Liver (tissue), 9 donors: ENCODE data around the gene MCTP1. TPM values are rescaled to one million over a fixed set of nuclear protein-coding genes. Genes with fewer than 3 reads are reported as not detected.

Experiments
- DNase-seq: peaks from one replicate; pipeline ENCODE4 v3.0.0-alpha.2; 2017; ENCODE audit warnings: low spot score
- H3K27ac ChIP-seq, 2 donors: one replicate each; pipeline ENCODE4 v1.7.0; 2013; ENCODE audit warnings: inconsistent platforms in 2 of 2, low read length in 2 of 2, control low read depth in 1 of 2, low read depth in 1 of 2, mild to moderate bottlenecking in 1 of 2
- H3K27me3 ChIP-seq, 4 donors: one replicate each; pipeline versions ENCODE4 v1.6.1 to v1.7.0; 2013; ENCODE audit warnings: low read length in 3 of 4, inconsistent platforms in 1 of 4, mild to moderate bottlenecking in 1 of 4, moderate library complexity in 1 of 4; ENCODE audit not compliant: control insufficient read depth in 4 of 4, insufficient read depth in 4 of 4
- H3K36me3 ChIP-seq, 4 donors: one replicate each; pipeline versions ENCODE4 v1.6.1 to v1.7.0; 2013; ENCODE audit warnings: low read length in 3 of 4, mild to moderate bottlenecking in 3 of 4, low read depth in 1 of 4, moderate library complexity in 1 of 4; ENCODE audit not compliant: control insufficient read depth in 4 of 4, insufficient read depth in 3 of 4
- H3K4me1 ChIP-seq, 4 donors: one replicate each; pipeline versions ENCODE4 v1.6.1 to v1.7.0; 2013; ENCODE audit warnings: low read length in 3 of 4, mild to moderate bottlenecking in 3 of 4, moderate library complexity in 1 of 4; ENCODE audit not compliant: control insufficient read depth in 4 of 4, insufficient read depth in 4 of 4
- H3K4me3 ChIP-seq, 3 donors: one replicate each; pipeline versions ENCODE4 v1.6.1 to v1.7.0; 2013; ENCODE audit warnings: low read length in 3 of 3, control low read depth in 1 of 3, low read depth in 1 of 3, mild to moderate bottlenecking in 1 of 3
- H3K9ac ChIP-seq, 2 donors: one replicate each; pipeline ENCODE4 v1.7.0; 2013; ENCODE audit warnings: low read length in 2 of 2, mild to moderate bottlenecking in 2 of 2, moderate library complexity in 2 of 2, control low read depth in 1 of 2, low read depth in 1 of 2
- H3K9me3 ChIP-seq, 4 donors: one replicate each; pipeline versions ENCODE4 v1.6.1 to v1.7.0; 2013; ENCODE audit warnings: low read length in 3 of 4; ENCODE audit not compliant: control insufficient read depth in 4 of 4
- EGR1 ChIP-seq, 2 donors: IDR thresholded peaks; 2 replicates each; pipeline ENCODE4 v1.6.1; 2016 to 2018; ENCODE audit warnings: antibody characterized with exemption in 2 of 2, low read depth in 2 of 2
- FOXA1 ChIP-seq: IDR thresholded peaks from 2 replicates; pipeline ENCODE4 v1.6.1; 2016; ENCODE audit warnings: antibody characterized with exemption
- FOXA2 ChIP-seq: IDR thresholded peaks from 2 replicates; pipeline ENCODE4 v1.6.1; 2016; ENCODE audit warnings: antibody characterized with exemption
- GABPA ChIP-seq, 2 donors: IDR thresholded peaks in 1 of 2; conservative IDR thresholded peaks in 1 of 2; 2 replicates each; pipeline ENCODE4 v1.6.1; 2016; ENCODE audit warnings: antibody characterized with exemption in 2 of 2, mild to moderate bottlenecking in 1 of 2, moderate library complexity in 1 of 2
- HNF4A ChIP-seq, 2 donors: conservative IDR thresholded peaks; 2 replicates each; pipeline ENCODE4 v1.6.1; 2016; ENCODE audit warnings: antibody characterized with exemption in 2 of 2, mild to moderate bottlenecking in 2 of 2
- HNF4G ChIP-seq: IDR thresholded peaks from 2 replicates; pipeline ENCODE4 v1.6.1; 2016; ENCODE audit warnings: antibody characterized with exemption
- JUND ChIP-seq, 2 donors: IDR thresholded peaks; 2 replicates each; pipeline ENCODE4 v1.6.1; 2016; ENCODE audit warnings: antibody characterized with exemption in 2 of 2
- NR2F2 ChIP-seq: IDR thresholded peaks from 2 replicates; pipeline ENCODE4 v1.6.1; 2016; ENCODE audit warnings: antibody characterized with exemption
- RAD21 ChIP-seq, 2 donors: IDR thresholded peaks; 2 replicates each; pipeline ENCODE4 v1.6.1; 2016; ENCODE audit warnings: antibody characterized with exemption in 2 of 2, mild to moderate bottlenecking in 2 of 2
- RXRA ChIP-seq, 2 donors: IDR thresholded peaks; 2 replicates each; pipeline ENCODE4 v1.6.1; 2017 to 2018; ENCODE audit warnings: antibody characterized with exemption in 2 of 2, mild to moderate bottlenecking in 1 of 2
- SP1 ChIP-seq: IDR thresholded peaks from 2 replicates; pipeline ENCODE4 v1.6.1; 2018; ENCODE audit warnings: antibody characterized with exemption, mild to moderate bottlenecking
- YY1 ChIP-seq: IDR thresholded peaks from 2 replicates; pipeline ENCODE4 v1.6.1; 2016; ENCODE audit warnings: antibody characterized with exemption, mild to moderate bottlenecking
- WGBS: extraction: QIAGEN DNeasy Blood & Tissue Kit; methylation state at CpG from one replicate; pipeline ENCODE4 v1.1.7; 2013; 5-methylcytosine and 5-hydroxymethylcytosine counted together
- polyA plus RNA-seq, 2 donors: library from polyadenylated mRNA; stranded (reverse) in 1 of 2; unstranded in 1 of 2; fragments of 200-250 nt in 1 of 2; fragments of >200 nt in 1 of 2; fragmentation: Nextera tagmentation in 1 of 2; extraction: Ambion mirVana in 1 of 2; gene quantifications; one replicate each; pipeline versions ENCODE4 v1.2.1 to v1.2.3, GENCODE V29; 2013 to 2015
- total RNA-seq, 2 donors: library from RNA; depleted of rRNA; stranded (reverse); fragments of >200 nt; gene quantifications; one replicate each; pipeline ENCODE4 v1.2.3, GENCODE V29; 2014
- TF ChIP-seq, protein P1 (sequence below): IDR thresholded peaks from 2 replicates; pipeline ENCODE4 v1.6.1; 2016; ENCODE audit warnings: antibody characterized with exemption
- TF ChIP-seq, protein P2 (sequence below): IDR thresholded peaks from 2 replicates; pipeline ENCODE4 v1.6.1; 2016; ENCODE audit warnings: antibody characterized with exemption
- TF ChIP-seq, protein P3 (sequence below): fragments of 150-350 bp; IDR thresholded peaks from 2 replicates; pipeline ENCODE4 v1.5.1; 2017; ENCODE audit warnings: improper control_type of control experiment, low read depth, low read length; ENCODE audit not compliant: missing input control
- TF ChIP-seq, protein P4 (sequence below): IDR thresholded peaks from 2 replicates; pipeline ENCODE4 v1.6.1; 2016; ENCODE audit warnings: antibody characterized with exemption, mild to moderate bottlenecking
- TF ChIP-seq, protein P5 (sequence below): IDR thresholded peaks from 2 replicates; pipeline ENCODE4 v1.6.1; 2016; ENCODE audit warnings: antibody characterized with exemption
- donor health status: healthy.
- donor health status: healthy.
- donor health status: healthy.
- donor health status: healthy.
- donor health status: healthy.

Gene MCTP1
- total and polyA plus RNA-seq, 4 donors: 0.67 to 7.6 (median 4.3) TPM

DNA sequence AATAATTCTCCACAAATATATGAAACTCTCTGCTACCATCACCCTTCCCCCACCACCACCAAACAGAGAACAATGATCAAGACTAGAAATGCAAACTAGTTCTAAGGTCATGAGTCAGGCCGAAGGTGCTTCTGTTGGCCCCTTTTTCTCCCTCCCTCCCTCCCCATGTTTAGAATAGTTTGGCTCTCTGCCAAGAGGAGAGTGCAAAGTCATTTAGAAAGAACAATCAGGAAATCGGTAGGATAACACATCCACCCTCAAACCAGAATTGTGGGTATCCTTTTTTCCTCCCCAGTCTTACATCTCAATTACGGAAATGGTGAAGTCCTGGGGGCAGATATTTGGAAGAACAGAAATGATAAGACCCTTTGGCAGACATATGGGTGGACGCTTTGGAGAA, 496.4 kb downstream of the MCTP1 start:
- DNase-seq: no peak
- H3K4me1 ChIP-seq: no peaks in the 10 kb centered on the region
- H3K27ac ChIP-seq: no peak overlapping the region
- TF ChIP-seq YY1 (no peak), NR2F2 (no peak), HNF4A (conservative IDR thresholded peaks at IDR 0.05) (no peak), JUND (IDR thresholded peaks at IDR 0.05) (no peak), SP1 (no peak)
- TF ChIP-seq, protein P1, sequence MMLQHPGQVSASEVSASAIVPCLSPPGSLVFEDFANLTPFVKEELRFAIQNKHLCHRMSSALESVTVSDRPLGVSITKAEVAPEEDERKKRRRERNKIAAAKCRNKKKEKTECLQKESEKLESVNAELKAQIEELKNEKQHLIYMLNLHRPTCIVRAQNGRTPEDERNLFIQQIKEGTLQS: no peak
- TF ChIP-seq, protein P2, sequence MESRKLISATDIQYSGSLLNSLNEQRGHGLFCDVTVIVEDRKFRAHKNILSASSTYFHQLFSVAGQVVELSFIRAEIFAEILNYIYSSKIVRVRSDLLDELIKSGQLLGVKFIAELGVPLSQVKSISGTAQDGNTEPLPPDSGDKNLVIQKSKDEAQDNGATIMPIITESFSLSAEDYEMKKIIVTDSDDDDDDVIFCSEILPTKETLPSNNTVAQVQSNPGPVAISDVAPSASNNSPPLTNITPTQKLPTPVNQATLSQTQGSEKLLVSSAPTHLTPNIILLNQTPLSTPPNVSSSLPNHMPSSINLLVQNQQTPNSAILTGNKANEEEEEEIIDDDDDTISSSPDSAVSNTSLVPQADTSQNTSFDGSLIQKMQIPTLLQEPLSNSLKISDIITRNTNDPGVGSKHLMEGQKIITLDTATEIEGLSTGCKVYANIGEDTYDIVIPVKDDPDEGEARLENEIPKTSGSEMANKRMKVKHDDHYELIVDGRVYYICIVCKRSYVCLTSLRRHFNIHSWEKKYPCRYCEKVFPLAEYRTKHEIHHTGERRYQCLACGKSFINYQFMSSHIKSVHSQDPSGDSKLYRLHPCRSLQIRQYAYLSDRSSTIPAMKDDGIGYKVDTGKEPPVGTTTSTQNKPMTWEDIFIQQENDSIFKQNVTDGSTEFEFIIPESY: no peak
- TF ChIP-seq, protein P3, sequence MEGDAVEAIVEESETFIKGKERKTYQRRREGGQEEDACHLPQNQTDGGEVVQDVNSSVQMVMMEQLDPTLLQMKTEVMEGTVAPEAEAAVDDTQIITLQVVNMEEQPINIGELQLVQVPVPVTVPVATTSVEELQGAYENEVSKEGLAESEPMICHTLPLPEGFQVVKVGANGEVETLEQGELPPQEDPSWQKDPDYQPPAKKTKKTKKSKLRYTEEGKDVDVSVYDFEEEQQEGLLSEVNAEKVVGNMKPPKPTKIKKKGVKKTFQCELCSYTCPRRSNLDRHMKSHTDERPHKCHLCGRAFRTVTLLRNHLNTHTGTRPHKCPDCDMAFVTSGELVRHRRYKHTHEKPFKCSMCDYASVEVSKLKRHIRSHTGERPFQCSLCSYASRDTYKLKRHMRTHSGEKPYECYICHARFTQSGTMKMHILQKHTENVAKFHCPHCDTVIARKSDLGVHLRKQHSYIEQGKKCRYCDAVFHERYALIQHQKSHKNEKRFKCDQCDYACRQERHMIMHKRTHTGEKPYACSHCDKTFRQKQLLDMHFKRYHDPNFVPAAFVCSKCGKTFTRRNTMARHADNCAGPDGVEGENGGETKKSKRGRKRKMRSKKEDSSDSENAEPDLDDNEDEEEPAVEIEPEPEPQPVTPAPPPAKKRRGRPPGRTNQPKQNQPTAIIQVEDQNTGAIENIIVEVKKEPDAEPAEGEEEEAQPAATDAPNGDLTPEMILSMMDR: no peak
- no peaks in the 10 kb centered on the region for H3K36me3 ChIP-seq
- no peaks in the 10 kb centered on the region for H3K27me3 ChIP-seq
- WGBS: 71% methylated on average over 4 of the region's 4 CpGs
- no peak overlapping the region for H3K4me3 ChIP-seq
- H3K9me3 ChIP-seq: no peaks in the 10 kb centered on the region
- no peak overlapping the region for H3K9ac ChIP-seq

DNA sequence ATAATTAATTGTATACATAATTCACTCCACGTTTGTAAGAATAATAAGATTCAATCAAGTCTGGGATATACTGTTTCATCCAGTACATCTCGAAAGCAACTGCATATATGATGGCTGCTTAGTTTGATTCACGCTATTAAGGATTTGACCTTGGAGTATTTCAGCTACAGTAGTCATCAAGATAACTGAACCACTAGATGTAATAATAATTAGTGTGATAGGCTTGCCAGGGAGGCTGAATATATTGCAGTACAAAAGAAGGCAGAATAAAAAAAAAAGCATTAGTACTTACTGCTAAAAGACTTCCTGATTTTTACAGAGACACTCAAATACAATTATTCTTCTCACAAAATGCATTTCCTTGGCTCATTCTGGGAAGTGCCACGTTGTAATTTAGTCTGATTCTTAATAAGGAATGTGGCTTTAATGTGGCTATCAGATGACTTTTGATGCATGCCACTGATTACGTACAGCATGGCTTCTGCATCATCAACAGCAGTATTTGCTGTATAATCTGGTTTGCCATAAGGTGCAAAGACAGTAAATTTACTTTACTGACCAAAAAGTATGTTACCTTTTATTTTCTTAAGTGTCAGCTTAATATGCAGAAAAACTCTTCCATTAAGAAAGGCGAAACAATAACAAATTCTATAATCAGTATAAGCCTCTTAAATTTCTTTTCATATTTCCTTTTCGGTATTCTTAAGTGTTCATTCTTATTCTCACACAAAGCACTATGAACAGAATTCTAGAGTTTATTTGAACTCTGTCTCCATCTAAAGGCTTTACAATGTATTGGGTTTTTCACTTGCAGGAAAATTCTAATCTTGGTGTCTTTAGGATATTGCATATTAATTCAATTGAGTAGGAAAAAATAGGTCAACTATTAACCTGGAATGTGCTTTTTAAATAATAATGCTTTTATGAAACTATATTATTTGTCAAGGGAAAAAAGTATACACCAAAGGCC, 500.1 kb downstream of the MCTP1 start:
- WGBS: 64% methylated on average over 7 of the region's 7 CpGs

More for the DNA sequence above, 500.1 kb downstream of the MCTP1 start:
- Histone ChIP-seq H3K9me3 (no peaks in the 10 kb centered on the region), H3K27ac (no peak overlapping the region), H3K27me3 (no peaks in the 10 kb centered on the region), H3K36me3 (no peaks in the 10 kb centered on the region), H3K4me3 (no peak overlapping the region), H3K4me1 (no peaks in the 10 kb centered on the region), H3K9ac (no peak overlapping the region)
- TF ChIP-seq EGR1 (IDR thresholded peaks at IDR 0.05; ENCODE audit: low read depth in 2 of 2): no peak
- TF ChIP-seq, protein P1: no peak
- no peak for TF ChIP-seq GABPA (IDR thresholded peaks at IDR 0.05 in 1 of 2, conservative IDR thresholded peaks at IDR 0.05 in 1 of 2)
- no peak for TF ChIP-seq JUND (IDR thresholded peaks at IDR 0.05)
- TF ChIP-seq RXRA (IDR thresholded peaks at IDR 0.05): no peak
- TF ChIP-seq, protein P4, sequence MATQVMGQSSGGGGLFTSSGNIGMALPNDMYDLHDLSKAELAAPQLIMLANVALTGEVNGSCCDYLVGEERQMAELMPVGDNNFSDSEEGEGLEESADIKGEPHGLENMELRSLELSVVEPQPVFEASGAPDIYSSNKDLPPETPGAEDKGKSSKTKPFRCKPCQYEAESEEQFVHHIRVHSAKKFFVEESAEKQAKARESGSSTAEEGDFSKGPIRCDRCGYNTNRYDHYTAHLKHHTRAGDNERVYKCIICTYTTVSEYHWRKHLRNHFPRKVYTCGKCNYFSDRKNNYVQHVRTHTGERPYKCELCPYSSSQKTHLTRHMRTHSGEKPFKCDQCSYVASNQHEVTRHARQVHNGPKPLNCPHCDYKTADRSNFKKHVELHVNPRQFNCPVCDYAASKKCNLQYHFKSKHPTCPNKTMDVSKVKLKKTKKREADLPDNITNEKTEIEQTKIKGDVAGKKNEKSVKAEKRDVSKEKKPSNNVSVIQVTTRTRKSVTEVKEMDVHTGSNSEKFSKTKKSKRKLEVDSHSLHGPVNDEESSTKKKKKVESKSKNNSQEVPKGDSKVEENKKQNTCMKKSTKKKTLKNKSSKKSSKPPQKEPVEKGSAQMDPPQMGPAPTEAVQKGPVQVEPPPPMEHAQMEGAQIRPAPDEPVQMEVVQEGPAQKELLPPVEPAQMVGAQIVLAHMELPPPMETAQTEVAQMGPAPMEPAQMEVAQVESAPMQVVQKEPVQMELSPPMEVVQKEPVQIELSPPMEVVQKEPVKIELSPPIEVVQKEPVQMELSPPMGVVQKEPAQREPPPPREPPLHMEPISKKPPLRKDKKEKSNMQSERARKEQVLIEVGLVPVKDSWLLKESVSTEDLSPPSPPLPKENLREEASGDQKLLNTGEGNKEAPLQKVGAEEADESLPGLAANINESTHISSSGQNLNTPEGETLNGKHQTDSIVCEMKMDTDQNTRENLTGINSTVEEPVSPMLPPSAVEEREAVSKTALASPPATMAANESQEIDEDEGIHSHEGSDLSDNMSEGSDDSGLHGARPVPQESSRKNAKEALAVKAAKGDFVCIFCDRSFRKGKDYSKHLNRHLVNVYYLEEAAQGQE: no peak
- no peak for TF ChIP-seq RAD21 (IDR thresholded peaks at IDR 0.05)
- TF ChIP-seq FOXA1: no peak
- no peak for TF ChIP-seq FOXA2
- no peak for TF ChIP-seq HNF4G
- TF ChIP-seq, protein P5, sequence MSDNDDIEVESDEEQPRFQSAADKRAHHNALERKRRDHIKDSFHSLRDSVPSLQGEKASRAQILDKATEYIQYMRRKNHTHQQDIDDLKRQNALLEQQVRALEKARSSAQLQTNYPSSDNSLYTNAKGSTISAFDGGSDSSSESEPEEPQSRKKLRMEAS: no peak
- no peak for TF ChIP-seq SP1
- no peak for DNase-seq
